HG03045 (cell line): ENCODE results near the gene MICB.
"Not testable (repeated sequence)": the region's sequence is repeated elsewhere in the genome, so short reads cannot be mapped to it uniquely, and the experiment has no call there.

Source experiments
- ATAC-seq: cut with Tn5 transposase; IDR thresholded peaks from one replicate; pipeline ENCODE4 v1.9.1; 2021; ENCODE audit warnings: mild to moderate bottlenecking, moderate library complexity; ENCODE audit not compliant: unreplicated experiment

MICB gene

GRCh38 chr6:31498748-31499147 lies 803 bp downstream of the MICB start:
- ATAC-seq = no peak

DNA sequence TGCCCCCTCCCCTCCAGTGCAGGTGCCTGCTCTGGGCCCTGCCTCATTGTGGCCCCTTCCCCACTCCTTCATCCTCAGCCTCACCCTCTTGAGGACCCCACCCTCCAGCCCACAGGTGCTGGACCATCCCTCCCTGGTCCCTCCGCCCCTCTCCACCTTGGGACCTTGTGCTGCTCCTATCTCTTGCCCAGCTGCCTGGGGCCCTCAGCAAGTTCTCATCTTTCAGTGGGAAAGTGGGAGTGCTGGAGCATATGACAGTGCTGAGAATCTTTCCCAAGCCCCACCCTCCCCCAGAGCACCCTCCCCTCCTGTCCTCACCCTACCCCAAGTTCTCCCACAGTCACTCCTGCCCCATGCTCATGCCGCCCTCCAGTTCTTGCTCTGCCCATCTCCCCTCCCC lies 1.7 kb downstream of the MICB start:
- not testable (repeated sequence) for ATAC-seq

DNA sequence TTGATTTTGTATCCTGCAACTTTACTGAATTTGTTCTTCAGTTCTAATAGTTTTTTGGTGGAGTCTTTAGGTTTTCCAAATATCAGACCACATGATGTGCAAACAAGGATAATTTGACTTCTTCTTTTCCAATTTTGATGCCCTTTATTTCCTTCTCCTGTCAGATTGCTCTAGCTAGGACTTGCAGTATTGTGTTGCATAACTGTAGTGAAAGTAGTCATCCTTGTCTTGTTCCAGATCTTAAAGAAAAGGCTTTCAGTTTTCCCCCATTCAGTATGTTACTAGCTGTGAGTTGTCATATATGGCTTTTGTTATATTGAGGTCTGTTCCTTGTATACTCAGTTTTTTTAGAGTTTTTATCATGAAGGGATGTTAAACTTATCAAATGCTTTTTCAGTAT lies 4.6 kb downstream of the MICB start:
- no peak for ATAC-seq

- not testable (repeated sequence) for ATAC-seq
Measured at GRCh38 chr6:31509036-31509435, 11.1 kb downstream of the MICB start.

- no peak for ATAC-seq
Measured at GRCh38 chr6:31510007-31510406, 12.1 kb downstream of the MICB start.

- ATAC-seq = no peak
Measured at GRCh38 chr6:31513456-31514165, 15.7 kb downstream of the MICB start.

DNA sequence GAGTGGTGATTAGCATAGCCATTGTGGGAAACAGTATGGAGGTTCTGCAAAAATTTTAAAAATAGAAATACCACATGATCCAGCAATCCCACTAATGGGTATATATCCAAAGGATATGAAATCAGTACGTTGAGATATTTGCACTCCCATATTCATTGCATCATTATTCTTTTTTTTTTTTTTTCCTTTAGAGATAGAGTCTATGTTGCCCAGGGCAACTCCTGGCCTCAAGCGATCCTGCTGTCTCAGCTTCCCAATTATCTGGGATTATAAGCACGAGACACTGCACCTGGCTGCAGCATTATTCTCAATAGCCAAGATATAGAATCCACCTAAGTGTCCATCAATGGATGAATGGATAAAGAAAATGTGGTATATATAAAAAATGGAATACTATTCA lies 23.9 kb downstream of the MICB start:
- ATAC-seq = no peak

DNA sequence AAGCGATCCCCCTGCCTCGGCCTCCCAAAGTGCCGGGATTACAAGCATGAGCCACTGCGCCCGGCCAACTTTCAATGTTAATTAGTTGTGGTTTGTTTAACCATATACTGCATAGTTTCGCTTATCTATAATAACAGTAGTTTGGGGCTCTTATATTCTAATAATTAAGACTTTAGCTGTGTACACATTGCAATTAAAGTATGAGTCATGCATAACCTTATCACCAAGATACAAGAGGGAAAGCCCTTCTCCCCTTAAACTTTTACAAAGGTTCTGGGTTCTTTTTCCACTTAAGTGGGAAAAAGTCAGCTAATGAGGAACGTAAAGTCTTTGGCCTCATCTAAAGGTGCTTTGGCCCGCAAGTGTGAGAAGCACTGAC lies 27.6 kb downstream of the MICB start:
- ATAC-seq = no peak

DNA sequence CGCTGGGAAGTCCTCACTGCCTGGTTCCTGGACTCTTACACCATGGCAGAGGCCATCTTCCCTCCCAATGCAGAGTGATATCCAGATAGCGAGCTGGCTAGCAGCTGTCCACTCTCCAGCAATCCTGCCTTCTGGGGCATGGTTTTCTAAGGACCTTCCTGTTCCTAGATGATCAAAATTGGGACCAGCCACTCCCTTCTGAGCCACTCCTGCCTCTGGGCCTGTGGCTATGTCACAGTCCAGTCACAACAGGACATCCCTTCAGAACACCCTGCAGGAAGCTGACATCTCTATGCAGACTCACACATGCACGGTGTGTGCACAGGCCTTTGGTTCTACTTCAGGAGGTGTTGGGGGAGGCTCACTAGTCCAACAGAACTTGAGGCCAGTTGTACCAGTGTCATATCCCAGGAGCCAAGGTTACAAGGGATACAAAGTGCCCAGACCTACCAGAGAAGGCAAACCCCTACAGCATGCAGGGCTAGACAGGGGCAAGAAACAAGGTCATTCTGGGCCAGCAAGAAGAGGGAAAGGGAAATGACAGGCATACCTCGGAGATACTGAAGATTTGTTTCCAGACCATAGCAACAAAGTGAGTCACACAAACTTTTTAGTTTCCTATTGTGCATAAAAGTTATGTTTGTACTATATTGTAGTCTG lies 28.1 kb downstream of the MICB start:
- ATAC-seq = no peak

DNA sequence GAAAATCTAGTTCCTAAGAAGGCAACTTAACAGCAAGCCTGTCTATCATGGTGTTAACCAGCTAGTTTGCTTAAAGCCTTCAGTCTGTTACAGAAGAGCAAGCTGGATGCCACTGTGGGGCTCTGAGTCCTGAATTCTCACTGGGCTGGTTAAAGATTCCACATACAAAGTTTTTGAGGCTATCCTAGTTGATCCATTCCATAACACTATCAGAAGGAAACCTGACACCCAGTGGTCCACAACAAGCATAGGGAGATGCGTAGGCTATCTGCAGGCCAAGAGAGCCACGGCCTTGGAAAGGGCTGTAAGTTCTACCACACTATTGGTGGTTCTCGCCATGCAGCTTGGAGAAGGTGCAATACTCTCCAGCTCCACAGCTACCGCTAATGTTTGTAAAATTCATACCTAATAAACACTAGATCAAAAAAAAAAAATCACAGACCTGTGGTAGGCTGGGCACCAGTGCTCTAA lies 30.4 kb downstream of the MICB start:
- no peak for ATAC-seq

DNA sequence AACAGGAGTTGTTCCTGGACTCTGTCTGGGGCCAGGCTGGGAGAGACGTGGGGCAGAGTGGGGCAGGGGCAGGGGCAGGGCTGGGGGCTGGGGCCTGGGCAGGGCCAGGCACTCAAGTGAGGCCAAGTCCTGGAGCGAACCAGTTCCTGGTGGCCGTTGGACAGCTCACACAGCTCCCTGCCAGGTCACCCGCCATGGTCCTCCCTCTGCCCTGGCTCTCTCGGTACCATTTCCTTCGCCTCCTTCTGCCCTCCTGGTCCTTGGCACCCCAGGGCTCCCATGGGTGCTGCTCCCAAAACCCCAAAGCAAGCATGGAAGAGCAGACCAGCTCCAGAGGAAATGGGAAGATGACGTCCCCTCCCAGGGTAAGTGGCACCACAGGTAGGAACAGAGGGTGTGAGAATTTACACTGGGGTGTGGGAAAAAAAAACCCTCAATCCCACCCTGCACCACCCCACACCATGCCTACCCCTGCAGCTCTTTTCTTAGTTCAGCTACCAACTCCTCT lies 30.9 kb downstream of the MICB start, which contains the start of gene MCCD1:
Gene MCCD1 (plus strand): TSS at position 142 of the 508 bp plus-strand sequence. CDS start 53 bp downstream, at position 195.
- no peak for ATAC-seq

- ATAC-seq = no peak
Measured at GRCh38 chr6:31529329-31530150, 31.6 kb downstream of the MICB start.

DNA sequence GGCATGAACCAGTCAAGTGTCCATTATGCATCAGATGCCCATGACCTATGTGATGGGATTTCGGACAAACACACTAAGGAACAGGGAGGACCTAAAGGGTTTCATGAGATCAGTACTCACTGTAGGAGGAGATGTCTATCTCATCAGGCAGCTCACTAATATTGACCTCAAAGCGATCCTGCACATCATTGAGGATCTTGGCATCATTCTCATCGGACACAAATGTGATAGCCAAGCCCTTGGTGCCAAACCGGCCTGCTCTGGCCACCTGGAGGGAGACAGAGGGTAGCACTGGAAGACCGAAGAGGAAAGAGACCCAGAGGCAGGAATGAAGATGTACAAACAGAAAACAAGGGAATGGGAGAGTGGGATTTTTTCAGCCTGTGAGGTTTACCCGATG lies 32.7 kb downstream of the MICB start:
- ATAC-seq = no peak

DNA sequence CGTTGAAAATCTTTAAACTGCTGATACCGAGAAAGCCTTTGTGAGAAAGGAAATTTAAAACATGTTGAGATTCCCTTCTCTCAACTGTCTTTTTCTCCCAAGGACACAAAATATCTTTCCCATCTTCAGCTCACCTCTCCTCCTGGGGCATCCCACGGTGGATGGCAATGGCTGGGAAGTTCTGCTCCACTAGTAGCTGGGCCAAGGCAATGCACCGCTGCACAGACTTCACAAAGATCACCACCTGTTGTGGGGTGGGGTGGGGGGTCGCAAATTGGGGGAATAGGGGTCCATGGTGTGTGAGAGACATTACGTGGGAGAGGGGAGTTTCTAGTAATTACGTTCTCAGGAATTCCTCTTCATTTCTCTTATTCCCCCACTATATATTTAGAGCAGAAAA lies 33.2 kb downstream of the MICB start:
- no peak for ATAC-seq

- ATAC-seq = no peak
Measured at GRCh38 chr6:31531771-31532643, 34.1 kb downstream of the MICB start.

DNA sequence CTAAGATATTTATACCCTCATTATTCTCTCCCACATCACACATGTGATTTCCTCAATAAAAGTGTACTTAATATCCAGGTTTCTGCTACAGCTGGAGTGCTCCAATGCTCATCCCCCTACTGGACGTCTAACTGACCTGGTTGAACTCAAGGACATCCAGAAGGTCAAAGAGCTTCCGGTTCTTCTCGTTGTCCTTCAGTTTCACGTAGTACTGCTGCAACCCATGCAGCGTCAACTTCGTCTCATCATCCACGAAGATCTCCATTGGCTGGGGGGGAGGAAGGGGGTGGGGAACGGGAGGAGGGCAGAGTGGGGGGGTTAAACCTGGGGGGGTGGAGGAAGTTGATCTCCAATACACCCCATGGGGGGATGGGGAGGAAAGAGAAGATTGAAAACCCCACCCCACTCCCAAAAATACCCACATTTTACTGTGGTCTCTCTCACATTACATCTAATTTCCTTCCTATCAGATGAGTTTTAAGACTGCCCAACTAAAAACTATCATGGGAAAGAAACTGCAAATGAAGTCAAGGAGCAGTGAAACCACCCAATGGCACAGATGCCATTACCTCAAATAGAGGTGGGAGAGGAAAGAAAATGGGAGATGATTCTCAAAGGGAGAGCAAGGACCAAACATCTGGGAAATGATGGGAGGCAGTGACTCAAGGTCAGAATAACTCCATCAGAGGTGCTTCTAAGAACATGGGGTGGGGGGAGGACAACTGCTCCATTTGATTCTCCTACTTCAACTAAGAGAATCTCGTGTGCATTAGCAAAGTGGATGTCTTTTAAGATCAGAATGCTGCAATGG lies 34.9 kb downstream of the MICB start:
- ATAC-seq = no peak

DNA sequence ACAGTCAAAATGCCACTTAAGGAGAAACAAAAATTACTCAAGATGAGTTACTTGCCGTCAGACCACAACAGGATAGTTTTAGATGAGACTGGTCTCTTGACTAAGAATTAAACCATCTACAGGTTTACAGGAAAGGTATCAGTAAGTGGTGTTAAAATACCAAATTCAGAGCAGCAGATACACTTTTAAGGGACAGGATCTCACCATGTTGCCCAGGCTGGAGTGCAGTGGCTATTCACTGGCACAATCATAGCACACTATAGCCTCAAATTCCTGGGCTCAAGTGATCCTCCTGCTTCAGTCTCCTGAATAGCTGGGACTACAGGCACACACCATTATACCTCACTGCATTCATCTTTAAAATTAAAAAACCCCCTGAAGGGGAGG lies 35.5 kb downstream of the MICB start:
- no peak for ATAC-seq

- ATAC-seq = no peak
Measured at GRCh38 chr6:31534011-31534410, 36.1 kb downstream of the MICB start.

- no peak for ATAC-seq
Measured at GRCh38 chr6:31534521-31535040, 36.6 kb downstream of the MICB start.
